ENCODE data around the gene PAPLN. TPM values are rescaled to one million over a fixed set of nuclear protein-coding genes. Genes with fewer than 3 reads are reported as not detected.

Gene PAPLN
- total RNA-seq, 1 experiment from 2014 or later = 1.6 TPM

DNA sequence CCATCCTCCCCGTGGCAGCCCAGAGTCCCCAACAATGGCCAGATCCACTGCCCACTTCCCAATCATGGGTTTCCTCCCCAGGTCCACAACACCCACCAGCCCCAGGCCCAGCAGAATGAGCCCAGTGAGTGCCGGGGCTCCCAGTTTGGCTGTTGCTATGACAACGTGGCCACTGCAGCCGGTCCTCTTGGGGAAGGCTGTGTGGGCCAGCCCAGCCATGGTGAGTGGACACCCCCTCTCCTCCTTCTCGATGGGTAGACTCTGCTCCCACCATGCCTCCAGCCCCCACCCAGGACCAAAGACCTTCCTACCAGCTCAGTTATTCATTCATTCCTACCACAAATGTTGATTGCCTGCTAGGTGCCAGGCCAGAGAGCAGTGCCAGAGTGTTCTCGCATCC is 23.8 kb downstream of the PAPLN start:
- no peak for DNase-seq (ENCODE audit: low read depth)

- no peak for DNase-seq (ENCODE audit: low read depth)
These were observed 24.5 kb downstream of the PAPLN start for GRCh38 chr14:73261520-73262426.

DNA sequence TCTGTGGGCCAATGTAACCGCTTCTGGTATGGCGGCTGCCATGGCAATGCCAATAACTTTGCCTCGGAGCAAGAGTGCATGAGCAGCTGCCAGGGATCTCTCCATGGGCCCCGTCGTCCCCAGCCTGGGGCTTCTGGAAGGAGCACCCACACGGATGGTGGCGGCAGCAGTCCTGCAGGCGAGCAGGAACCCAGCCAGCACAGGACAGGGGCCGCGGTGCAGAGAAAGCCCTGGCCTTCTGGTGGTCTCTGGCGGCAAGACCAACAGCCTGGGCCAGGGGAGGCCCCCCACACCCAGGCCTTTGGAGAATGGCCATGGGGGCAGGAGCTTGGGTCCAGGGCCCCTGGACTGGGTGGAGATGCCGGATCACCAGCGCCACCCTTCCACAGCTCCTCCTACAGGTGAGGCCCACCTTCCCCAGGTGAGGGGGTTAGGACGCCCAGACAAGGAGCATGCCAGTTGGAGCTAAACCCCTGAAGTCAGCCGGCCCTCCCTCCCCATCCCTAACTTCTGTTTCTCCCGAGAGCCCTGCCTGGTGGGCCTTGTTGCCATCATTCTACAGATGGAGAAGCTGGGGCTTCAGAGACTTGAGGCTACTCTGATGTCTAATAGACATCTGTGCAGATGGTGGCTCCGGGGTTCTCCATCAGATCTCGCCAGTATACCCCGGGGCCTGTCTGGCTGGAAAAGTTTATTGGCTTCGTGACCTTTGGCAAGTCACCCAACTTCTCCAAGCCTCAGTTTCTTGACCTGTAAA is 25.3 kb downstream of the PAPLN start:
- no peak for DNase-seq (ENCODE audit: low read depth)

- DNase-seq (ENCODE audit: low read depth) = no peak
These were observed 26.3 kb downstream of the PAPLN start for GRCh38 chr14:73263606-73264005.

GRCh38 chr14:73264080-73264884 is 27.0 kb downstream of the PAPLN start:
- no peak for DNase-seq (ENCODE audit: low read depth)

- DNase-seq (ENCODE audit: low read depth) = no peak
These were observed 27.8 kb downstream of the PAPLN start for GRCh38 chr14:73264885-73265720.

DNA sequence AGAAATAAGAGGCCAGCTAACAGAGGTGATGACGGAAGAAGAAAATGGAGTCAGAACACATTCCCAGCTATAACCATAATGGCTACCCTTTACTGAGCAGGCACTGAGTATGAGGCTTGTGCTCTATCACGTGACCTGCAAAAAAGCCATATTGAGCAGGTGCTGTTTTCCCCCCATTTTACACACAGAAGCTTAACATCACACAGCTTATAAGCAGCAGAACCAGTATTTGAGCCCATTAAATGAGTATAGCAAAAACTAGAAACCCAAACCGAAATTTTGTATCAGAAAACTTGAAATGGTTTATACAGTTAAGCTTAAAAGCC is 28.4 kb downstream of the PAPLN start:
- no peak for DNase-seq (ENCODE audit: low read depth)

DNA sequence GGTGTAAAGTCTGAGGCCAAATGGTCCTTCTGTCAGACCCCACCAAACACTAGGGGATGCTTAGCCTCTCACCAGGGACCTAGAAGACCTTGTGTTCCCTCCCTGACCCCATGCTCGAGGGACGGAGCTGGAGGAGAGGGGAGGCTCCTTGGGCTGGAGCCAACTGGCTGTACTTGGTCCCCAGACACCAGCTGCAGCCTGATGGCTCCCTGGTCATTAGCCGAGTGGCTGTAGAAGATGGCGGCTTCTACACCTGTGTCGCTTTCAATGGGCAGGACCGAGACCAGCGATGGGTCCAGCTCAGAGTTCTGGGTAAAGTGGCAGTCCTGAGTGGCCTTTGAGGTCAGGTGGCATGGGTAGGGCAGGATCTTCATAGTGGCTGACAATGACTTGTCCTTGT is 29.0 kb downstream of the PAPLN start:
- DNase-seq (ENCODE audit: low read depth) = no peak

DNA sequence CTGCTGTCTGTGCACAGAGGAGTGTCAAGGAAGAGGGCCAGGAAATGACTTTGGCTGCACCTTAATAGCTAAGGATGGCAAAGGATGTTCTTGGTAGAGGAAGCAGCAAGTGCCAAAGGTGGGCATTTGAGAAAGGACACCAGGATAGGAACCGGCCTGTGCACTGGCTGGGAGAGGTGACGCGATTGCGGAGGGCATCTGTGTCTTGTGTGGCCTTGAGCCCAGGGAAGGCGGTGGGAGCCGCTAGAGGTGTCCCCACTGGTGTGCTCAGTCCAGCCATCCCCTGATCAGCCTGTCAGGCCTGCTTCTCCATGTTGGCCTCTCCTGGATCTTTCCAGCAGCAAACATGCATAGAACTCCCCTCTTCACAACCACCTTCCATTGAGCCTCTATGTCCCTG is 30.2 kb downstream of the PAPLN start:
- DNase-seq (ENCODE audit: low read depth) = no peak

DNA sequence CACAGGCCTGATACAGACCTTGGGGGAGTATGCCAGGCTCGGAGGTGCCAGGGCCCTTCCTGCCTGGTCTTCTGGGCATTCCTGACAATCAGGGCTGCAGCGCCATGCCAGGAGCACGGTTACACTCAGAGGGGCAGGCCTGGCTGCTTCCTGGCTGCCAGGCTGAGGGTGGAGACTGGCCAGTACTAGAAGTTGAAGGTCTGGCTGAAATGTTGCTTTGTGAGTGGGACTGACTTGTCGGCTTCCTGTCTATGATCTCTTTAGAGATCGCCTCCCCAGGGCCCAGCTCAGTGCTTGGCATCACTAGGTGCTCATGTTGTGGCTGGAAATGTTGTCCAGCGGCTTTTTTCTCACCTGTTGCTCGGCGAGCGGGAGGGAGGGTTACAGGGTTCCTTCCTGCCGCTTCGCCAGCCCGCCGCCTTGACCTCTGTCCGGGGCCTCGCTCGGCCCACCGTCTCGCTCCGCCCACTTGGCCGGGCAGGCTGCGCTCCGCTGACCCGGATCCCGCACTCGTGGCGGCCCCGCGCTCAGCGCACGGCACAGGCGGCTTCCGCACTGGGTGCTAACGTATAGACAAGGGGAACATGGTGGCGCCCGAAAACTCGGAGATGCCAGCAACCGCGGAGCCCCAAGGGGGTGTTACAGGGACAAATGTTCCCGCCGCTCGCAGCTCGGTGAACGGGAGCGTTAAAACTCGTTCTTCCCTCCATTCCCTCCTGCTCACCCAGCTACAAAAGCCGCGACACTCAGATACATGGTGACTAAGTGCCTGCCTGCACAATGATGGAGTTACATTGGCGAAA is 32.6 kb downstream of the PAPLN start:
- DNase-seq (ENCODE audit: low read depth) = no peak

- no peak for DNase-seq (ENCODE audit: low read depth)
These were observed 35.1 kb downstream of the PAPLN start for GRCh38 chr14:73272393-73272792.

DNA sequence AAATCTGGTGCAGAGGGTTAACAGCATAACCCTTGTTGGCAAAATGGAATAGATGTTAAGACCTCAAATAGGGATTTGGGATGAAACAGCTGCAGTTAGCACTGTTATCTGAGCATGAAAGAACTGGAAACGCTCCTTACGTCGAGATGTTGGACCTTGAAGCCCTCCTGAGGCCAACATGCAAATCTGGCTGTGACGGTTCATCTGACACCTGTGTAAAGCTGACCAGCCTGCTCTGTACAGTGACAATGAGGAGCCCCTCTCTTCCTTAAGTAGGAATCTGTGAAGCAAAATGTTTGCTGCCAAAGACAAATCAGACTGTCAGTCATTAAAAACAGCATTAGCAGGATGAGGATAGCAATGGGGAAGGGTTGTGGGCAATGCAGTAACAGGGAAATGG is 36.5 kb downstream of the PAPLN start:
- DNase-seq (ENCODE audit: low read depth) = no peak

- DNase-seq (ENCODE audit: low read depth) = no peak
These were observed 39.5 kb downstream of the PAPLN start for GRCh38 chr14:73276836-73277235.

- DNase-seq (ENCODE audit: low read depth) = no peak
These were observed 40.1 kb downstream of the PAPLN start for GRCh38 chr14:73277376-73277775.

DNA sequence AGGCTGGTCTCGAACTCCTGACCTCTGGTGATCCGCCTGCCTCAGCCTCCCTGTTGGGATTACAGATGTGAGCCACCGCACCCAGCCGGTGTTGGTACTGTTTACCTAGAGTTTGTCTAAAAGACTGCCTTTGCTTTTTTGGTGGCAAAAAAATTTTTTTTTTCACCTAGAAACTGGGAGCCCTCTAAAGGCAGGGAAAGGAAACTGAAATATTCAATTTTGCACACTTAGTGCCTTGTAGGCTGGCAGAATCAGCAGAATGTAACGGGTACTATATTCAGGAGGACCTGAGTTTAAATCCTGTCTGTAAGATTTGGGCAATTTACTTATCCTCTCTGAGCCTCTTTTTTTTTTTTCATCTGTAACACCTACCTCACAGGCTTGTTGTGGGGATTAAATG is 43.6 kb downstream of the PAPLN start:
- DNase-seq (ENCODE audit: low read depth) = no peak

GRCh38 chr14:73283608-73284379 is 46.5 kb downstream of the PAPLN start:
- no peak for DNase-seq (ENCODE audit: low read depth)

- DNase-seq (ENCODE audit: low read depth) = no peak
These were observed 48.7 kb downstream of the PAPLN start for GRCh38 chr14:73285979-73286378.

- no peak for DNase-seq (ENCODE audit: low read depth)
These were observed 49.3 kb downstream of the PAPLN start for GRCh38 chr14:73286598-73286997.

- no peak for DNase-seq (ENCODE audit: low read depth)
These were observed 49.8 kb downstream of the PAPLN start for GRCh38 chr14:73287071-73287470.

DNA sequence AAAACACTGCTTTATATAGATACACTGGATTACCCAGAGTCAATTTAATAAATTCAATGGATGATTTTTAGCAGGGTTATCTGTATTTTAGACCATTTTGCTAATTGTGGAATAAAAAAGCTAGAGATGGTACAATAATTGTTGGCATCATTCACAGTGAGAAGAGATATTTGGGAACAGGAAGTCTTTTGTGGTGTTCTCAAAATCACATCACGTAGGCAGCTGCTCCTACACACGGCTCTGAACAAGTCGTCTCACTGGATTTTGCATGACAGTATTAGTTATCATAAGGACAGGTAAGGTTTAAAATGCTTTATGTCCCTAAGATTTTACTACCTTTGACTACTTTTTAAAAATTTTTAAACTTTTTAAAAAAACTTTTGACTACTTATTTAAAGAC is 52.0 kb downstream of the PAPLN start:
- DNase-seq (ENCODE audit: low read depth) = no peak

Data from RPMI7951 (cell line).